SK-N-SH treated with all-trans-retinoic acid at 6 μM for 48 hours (cell line): ENCODE data around the gene ELOVL5.

Experiments
- ATAC-seq: fragments of 200-7000 bp; cut with Tn5 transposase; 3 replicates; pipeline ENCODE4 v1.9.1; 2020; ENCODE audit warnings: mild to moderate bottlenecking, moderate library complexity
- ARNTL ChIP-seq: fragments of 450-650 bp; formaldehyde crosslinking; IDR thresholded peaks from 2 replicates; pipeline ENCODE4 v1.5.0; 2020; ENCODE audit warnings: low read depth, mild to moderate bottlenecking, moderate library complexity, borderline replicate concordance
- BACH2 ChIP-seq: fragments of 250-450 bp; sonication (Bioruptor Pico); IDR thresholded peaks from 2 replicates; pipeline ENCODE4 v1.9.0; 2021; ENCODE audit warnings: mild to moderate bottlenecking, borderline replicate concordance
- CSDC2 ChIP-seq: fragments of 250-450 bp; sonication (Bioruptor Pico); IDR thresholded peaks from 2 replicates; pipeline ENCODE4 v1.5.0; 2020; ENCODE audit warnings: mild to moderate bottlenecking, moderate library complexity
- GLIS3 ChIP-seq: fragments of 250-450 bp; sonication (Bioruptor Pico); IDR thresholded peaks from 2 replicates; pipeline ENCODE4 v1.5.0; 2020; ENCODE audit warnings: mild to moderate bottlenecking, moderate library complexity
- ISL1 ChIP-seq: fragments of 250-450 bp; sonication (Bioruptor Pico); IDR thresholded peaks from 2 replicates; pipeline ENCODE4 v2.1.2; 2022; ENCODE audit warnings: mild to moderate bottlenecking, moderate library complexity
- PPARA ChIP-seq: fragments of 250-450 bp; sonication (Bioruptor Pico); IDR thresholded peaks from 2 replicates; pipeline ENCODE4 v1.5.0; 2020; ENCODE audit warnings: mild to moderate bottlenecking, borderline replicate concordance
- RARB ChIP-seq: fragments of 250-450 bp; sonication (Bioruptor Pico); IDR thresholded peaks from 2 replicates; pipeline ENCODE4 v1.8.0; 2021; ENCODE audit warnings: mild to moderate bottlenecking, moderate library complexity
- SNAI2 ChIP-seq: fragments of 250-450 bp; sonication (Bioruptor Pico); IDR thresholded peaks from 2 replicates; pipeline ENCODE4 v1.5.0; 2020; ENCODE audit warnings: mild to moderate bottlenecking, moderate library complexity
- TCF4 ChIP-seq: fragments of 250-450 bp; sonication (Bioruptor Pico); IDR thresholded peaks from 2 replicates; pipeline ENCODE4 v1.8.0; 2021; ENCODE audit warnings: mild to moderate bottlenecking, moderate library complexity, borderline replicate concordance
- TOX ChIP-seq: fragments of 250-450 bp; sonication (Bioruptor Pico); IDR thresholded peaks from 2 replicates; pipeline ENCODE4 v1.8.0; 2021; ENCODE audit warnings: mild to moderate bottlenecking, moderate library complexity, borderline replicate concordance
- ZC3H10 ChIP-seq: fragments of 250-450 bp; sonication (Bioruptor Pico); IDR thresholded peaks from 2 replicates; pipeline ENCODE4 v1.5.1; 2021; ENCODE audit warnings: mild to moderate bottlenecking, moderate library complexity
- ZFP3 ChIP-seq: fragments of 250-450 bp; sonication (Bioruptor Pico); IDR thresholded peaks from 2 replicates; pipeline ENCODE4 v1.5.0; 2020; ENCODE audit warnings: mild to moderate bottlenecking, moderate library complexity
- ZFP30 ChIP-seq: fragments of 450-650 bp; formaldehyde crosslinking; IDR thresholded peaks from 2 replicates; pipeline ENCODE4 v1.5.0; 2022; ENCODE audit warnings: mild to moderate bottlenecking, moderate library complexity
- ZNF565 ChIP-seq: fragments of 450-650 bp; formaldehyde crosslinking; conservative IDR thresholded peaks from 2 replicates; pipeline ENCODE4 v1.5.0; 2020; ENCODE audit warnings: low read depth, mild to moderate bottlenecking, moderate library complexity
- ZNF70 ChIP-seq: fragments of 450-650 bp; formaldehyde crosslinking; IDR thresholded peaks from 2 replicates; pipeline ENCODE4 v1.5.0; 2020; ENCODE audit warnings: mild to moderate bottlenecking, moderate library complexity
- ZNF8 ChIP-seq: fragments of 450-650 bp; formaldehyde crosslinking; IDR thresholded peaks from 2 replicates; pipeline ENCODE4 v1.5.0; 2020; ENCODE audit warnings: mild to moderate bottlenecking, moderate library complexity
- TF ChIP-seq, protein P1 (sequence below): fragments of 250-450 bp; sonication (Bioruptor Pico); IDR thresholded peaks from 2 replicates; pipeline ENCODE4 v1.5.1; 2020; ENCODE audit warnings: low read depth, mild to moderate bottlenecking, moderate library complexity
- TF ChIP-seq, protein P2 (sequence below): fragments of 250-450 bp; sonication (Bioruptor Pico); IDR thresholded peaks from 2 replicates; pipeline ENCODE4 v1.5.0; 2020; ENCODE audit warnings: mild to moderate bottlenecking, moderate library complexity
- TF ChIP-seq, protein P3 (sequence below): fragments of 250-450 bp; sonication (Bioruptor Pico); IDR thresholded peaks from 2 replicates; pipeline ENCODE4 v1.8.0; 2020; ENCODE audit warnings: mild to moderate bottlenecking, moderate library complexity, borderline replicate concordance
- TF ChIP-seq, protein P4 (sequence below): fragments of 250-450 bp; sonication (Bioruptor Pico); IDR thresholded peaks from 2 replicates; pipeline ENCODE4 v1.8.0; 2021; ENCODE audit warnings: low read depth, mild to moderate bottlenecking, moderate library complexity, borderline replicate concordance
- TF ChIP-seq, protein P5 (sequence below): fragments of 250-450 bp; sonication (Bioruptor Pico); IDR thresholded peaks from 2 replicates; pipeline ENCODE4 v1.5.1; 2021; ENCODE audit warnings: mild to moderate bottlenecking, moderate library complexity

The ELOVL5 gene

DNA sequence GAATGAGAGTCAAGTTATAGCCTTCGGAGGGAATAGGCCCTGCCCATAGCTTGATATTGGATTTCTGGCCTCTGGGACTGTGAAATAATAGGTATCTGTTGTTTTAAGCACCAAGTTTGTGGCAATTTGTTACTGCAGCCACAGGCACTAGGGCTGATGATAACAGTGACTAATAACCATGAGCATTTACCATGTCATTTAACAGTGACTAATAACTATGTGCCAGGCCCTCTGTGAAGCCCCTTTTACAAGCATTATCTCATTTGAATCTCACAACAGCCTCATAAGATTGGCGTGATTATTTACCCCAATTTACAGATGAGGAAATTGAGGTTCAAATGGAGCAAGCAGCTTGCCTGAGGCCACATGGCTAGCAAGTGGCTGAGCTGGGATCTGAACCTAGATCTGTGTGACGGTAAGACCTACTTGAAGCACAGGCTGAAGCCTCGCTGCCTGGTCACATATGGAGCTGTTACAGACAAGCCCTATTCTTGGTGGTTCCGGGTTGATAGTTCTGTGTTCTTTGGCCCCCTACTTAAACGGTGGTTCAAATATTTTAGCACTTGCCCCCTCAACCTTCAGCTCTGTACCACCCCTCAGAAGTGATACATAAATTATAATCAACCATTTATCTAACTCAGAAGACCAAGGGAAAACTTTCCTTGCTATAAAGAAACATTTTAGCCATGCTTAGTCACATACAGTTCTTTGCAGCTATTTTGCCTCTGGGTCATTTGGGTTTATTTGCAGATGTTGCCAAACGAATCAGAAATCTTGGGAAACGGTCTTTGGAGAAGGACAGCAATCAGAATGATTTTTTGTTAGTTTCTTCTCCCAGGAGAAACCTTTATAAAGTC lies 98.3 kb downstream of the ELOVL5 start (continued):
- TF ChIP-seq, protein P1, sequence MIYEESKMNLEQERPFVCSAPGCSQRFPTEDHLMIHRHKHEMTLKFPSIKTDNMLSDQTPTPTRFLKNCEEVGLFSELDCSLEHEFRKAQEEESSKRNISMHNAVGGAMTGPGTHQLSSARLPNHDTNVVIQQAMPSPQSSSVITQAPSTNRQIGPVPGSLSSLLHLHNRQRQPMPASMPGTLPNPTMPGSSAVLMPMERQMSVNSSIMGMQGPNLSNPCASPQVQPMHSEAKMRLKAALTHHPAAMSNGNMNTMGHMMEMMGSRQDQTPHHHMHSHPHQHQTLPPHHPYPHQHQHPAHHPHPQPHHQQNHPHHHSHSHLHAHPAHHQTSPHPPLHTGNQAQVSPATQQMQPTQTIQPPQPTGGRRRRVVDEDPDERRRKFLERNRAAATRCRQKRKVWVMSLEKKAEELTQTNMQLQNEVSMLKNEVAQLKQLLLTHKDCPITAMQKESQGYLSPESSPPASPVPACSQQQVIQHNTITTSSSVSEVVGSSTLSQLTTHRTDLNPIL (CRISPR knock-in tag) = no peak
- TF ChIP-seq BACH2 (no peak), ZNF70 (no peak), TOX (CRISPR knock-in tag) (no peak), TCF4 (CRISPR knock-in tag) (no peak), GLIS3 (CRISPR knock-in tag) (no peak), RARB (no peak), ZFP30 (no peak), PPARA (CRISPR knock-in tag) (no peak)

GRCh38 chr6:53246924-53247323 lies 101.8 kb downstream of the ELOVL5 start:
- no peak for ATAC-seq
- no peak for TF ChIP-seq CSDC2
- no peak for TF ChIP-seq ZC3H10 (CRISPR knock-in tag)
- no peak for TF ChIP-seq ISL1 (CRISPR knock-in tag)
- no peak for TF ChIP-seq ZNF70
- TF ChIP-seq SNAI2 (CRISPR knock-in tag) = no peak
- TF ChIP-seq, protein P2, sequence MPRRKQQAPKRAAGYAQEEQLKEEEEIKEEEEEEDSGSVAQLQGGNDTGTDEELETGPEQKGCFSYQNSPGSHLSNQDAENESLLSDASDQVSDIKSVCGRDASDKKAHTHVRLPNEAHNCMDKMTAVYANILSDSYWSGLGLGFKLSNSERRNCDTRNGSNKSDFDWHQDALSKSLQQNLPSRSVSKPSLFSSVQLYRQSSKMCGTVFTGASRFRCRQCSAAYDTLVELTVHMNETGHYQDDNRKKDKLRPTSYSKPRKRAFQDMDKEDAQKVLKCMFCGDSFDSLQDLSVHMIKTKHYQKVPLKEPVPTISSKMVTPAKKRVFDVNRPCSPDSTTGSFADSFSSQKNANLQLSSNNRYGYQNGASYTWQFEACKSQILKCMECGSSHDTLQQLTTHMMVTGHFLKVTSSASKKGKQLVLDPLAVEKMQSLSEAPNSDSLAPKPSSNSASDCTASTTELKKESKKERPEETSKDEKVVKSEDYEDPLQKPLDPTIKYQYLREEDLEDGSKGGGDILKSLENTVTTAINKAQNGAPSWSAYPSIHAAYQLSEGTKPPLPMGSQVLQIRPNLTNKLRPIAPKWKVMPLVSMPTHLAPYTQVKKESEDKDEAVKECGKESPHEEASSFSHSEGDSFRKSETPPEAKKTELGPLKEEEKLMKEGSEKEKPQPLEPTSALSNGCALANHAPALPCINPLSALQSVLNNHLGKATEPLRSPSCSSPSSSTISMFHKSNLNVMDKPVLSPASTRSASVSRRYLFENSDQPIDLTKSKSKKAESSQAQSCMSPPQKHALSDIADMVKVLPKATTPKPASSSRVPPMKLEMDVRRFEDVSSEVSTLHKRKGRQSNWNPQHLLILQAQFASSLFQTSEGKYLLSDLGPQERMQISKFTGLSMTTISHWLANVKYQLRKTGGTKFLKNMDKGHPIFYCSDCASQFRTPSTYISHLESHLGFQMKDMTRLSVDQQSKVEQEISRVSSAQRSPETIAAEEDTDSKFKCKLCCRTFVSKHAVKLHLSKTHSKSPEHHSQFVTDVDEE = no peak
- TF ChIP-seq PPARA (CRISPR knock-in tag) = no peak
- TF ChIP-seq, protein P3, sequence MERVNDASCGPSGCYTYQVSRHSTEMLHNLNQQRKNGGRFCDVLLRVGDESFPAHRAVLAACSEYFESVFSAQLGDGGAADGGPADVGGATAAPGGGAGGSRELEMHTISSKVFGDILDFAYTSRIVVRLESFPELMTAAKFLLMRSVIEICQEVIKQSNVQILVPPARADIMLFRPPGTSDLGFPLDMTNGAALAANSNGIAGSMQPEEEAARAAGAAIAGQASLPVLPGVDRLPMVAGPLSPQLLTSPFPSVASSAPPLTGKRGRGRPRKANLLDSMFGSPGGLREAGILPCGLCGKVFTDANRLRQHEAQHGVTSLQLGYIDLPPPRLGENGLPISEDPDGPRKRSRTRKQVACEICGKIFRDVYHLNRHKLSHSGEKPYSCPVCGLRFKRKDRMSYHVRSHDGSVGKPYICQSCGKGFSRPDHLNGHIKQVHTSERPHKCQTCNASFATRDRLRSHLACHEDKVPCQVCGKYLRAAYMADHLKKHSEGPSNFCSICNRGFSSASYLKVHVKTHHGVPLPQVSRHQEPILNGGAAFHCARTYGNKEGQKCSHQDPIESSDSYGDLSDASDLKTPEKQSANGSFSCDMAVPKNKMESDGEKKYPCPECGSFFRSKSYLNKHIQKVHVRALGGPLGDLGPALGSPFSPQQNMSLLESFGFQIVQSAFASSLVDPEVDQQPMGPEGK = no peak
- no peak for TF ChIP-seq TCF4 (CRISPR knock-in tag)
- no peak for TF ChIP-seq ZFP30
- no peak for TF ChIP-seq RARB
- no peak for TF ChIP-seq ZNF565
- no peak for TF ChIP-seq ZFP3 (CRISPR knock-in tag)
- TF ChIP-seq ARNTL = no peak
- TF ChIP-seq GLIS3 (CRISPR knock-in tag) = no peak
- TF ChIP-seq, protein P4, sequence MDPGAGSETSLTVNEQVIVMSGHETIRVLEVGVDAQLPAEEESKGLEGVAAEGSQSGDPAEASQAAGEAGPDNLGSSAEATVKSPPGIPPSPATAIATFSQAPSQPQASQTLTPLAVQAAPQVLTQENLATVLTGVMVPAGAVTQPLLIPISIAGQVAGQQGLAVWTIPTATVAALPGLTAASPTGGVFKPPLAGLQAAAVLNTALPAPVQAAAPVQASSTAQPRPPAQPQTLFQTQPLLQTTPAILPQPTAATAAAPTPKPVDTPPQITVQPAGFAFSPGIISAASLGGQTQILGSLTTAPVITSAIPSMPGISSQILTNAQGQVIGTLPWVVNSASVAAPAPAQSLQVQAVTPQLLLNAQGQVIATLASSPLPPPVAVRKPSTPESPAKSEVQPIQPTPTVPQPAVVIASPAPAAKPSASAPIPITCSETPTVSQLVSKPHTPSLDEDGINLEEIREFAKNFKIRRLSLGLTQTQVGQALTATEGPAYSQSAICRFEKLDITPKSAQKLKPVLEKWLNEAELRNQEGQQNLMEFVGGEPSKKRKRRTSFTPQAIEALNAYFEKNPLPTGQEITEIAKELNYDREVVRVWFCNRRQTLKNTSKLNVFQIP = no peak
- TF ChIP-seq ZNF8 (CRISPR knock-in tag) = no peak
- TF ChIP-seq BACH2 = no peak
- TF ChIP-seq, protein P5, sequence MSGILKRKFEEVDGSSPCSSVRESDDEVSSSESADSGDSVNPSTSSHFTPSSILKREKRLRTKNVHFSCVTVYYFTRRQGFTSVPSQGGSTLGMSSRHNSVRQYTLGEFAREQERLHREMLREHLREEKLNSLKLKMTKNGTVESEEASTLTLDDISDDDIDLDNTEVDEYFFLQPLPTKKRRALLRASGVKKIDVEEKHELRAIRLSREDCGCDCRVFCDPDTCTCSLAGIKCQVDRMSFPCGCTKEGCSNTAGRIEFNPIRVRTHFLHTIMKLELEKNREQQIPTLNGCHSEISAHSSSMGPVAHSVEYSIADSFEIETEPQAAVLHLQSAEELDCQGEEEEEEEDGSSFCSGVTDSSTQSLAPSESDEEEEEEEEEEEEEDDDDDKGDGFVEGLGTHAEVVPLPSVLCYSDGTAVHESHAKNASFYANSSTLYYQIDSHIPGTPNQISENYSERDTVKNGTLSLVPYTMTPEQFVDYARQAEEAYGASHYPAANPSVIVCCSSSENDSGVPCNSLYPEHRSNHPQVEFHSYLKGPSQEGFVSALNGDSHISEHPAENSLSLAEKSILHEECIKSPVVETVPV (CRISPR knock-in tag) = no peak
- TF ChIP-seq, all 23 proteins: peak for 0

- no peak for ATAC-seq
- TF ChIP-seq GLIS3 (CRISPR knock-in tag) (no peak), ARNTL (no peak), ZNF565 (no peak), TOX (CRISPR knock-in tag) (no peak), ZNF8 (CRISPR knock-in tag) (no peak), ISL1 (CRISPR knock-in tag) (no peak)
Observed at GRCh38 chr6:53244958-53245357, 103.8 kb downstream of the ELOVL5 start.
